Prostate gland (tissue), 2 donors: Measurements from ENCODE around the gene RER1.

Experiments used
- POLR2A ChIP-seq: fragments of 450-650 bp; IDR thresholded peaks from one replicate; pipeline ENCODE4 v1.6.1; 2016; ENCODE audit warnings: antibody characterized with exemption, mild to moderate bottlenecking
- TF ChIP-seq, protein P1 (sequence below), 4 experiments: fragments of 200-600 bp in 2 of 4; fragments of 450-650 bp in 2 of 4; sonication (generic) in 2 of 4; IDR thresholded peaks; 1 replicate in 3 of 4; 2 replicates in 1 of 4; pipeline ENCODE4 v1.5.1; 2016 to 2019; ENCODE audit warnings: antibody characterized with exemption in 4 of 4, mild to moderate bottlenecking in 2 of 4, moderate library complexity in 2 of 4

DNA sequence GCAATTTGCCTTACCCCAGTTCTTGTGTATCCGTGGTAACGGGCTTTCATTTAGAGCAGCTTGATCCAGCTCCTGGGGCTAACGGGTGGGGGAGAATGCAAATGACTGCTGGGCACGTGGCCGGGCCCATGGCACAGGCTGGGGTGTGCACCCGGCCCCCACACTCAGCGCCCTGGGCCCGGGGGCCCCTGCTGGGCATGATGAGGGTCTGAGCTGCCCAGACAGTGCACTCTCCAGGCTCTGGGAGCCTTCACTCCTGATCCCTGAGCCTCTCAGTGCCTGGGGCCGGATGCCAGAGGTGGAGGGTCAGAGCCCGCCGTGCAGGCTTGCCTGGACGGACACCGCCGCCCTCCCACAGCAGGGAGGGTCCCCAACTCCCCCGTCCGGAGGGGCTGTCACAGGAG is 40.8 kb downstream of the RER1 start:
- no peak for TF ChIP-seq POLR2A
- TF ChIP-seq, protein P1, sequence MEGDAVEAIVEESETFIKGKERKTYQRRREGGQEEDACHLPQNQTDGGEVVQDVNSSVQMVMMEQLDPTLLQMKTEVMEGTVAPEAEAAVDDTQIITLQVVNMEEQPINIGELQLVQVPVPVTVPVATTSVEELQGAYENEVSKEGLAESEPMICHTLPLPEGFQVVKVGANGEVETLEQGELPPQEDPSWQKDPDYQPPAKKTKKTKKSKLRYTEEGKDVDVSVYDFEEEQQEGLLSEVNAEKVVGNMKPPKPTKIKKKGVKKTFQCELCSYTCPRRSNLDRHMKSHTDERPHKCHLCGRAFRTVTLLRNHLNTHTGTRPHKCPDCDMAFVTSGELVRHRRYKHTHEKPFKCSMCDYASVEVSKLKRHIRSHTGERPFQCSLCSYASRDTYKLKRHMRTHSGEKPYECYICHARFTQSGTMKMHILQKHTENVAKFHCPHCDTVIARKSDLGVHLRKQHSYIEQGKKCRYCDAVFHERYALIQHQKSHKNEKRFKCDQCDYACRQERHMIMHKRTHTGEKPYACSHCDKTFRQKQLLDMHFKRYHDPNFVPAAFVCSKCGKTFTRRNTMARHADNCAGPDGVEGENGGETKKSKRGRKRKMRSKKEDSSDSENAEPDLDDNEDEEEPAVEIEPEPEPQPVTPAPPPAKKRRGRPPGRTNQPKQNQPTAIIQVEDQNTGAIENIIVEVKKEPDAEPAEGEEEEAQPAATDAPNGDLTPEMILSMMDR (IDR thresholded peaks at IDR 0.05) = no peak
